Activated CD4-positive, CD25-positive, alpha-beta regulatory T cell (primary cell): Measurements from ENCODE around the gene SLC14A1.

Experiments
- DNase-seq, 4 experiments: peaks; one replicate each; lab custom pipeline; 2025; lab: John Stamatoyannopoulos, UW

SLC14A1 gene

GRCh38 chr18:45722899-45723298 is 1.1 kb upstream of the SLC14A1 start:
- DNase-seq = peak; percentile 16 to 46 (median 31)

GRCh38 chr18:45724601-45725000 is 620 bp downstream of the SLC14A1 start:
- DNase-seq = no peak

DNA sequence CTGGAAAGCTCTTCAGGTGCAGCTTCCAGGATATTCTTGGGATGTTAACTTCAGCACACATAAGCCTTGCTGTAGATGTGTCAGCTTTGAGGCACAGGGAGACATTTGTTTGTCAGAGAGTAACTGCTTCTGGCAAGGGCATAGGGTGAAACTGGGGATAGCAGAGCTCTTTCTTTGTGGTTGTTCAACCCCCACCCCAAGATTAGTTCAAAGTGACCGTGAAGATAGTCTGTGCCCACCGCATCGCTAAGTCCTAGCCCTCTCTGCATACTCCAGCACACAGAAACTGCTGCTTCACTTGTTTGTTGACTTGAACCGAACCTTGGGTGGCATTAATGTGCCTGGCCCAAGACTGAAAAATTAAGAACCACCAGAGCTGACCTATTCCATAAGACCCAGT is 1.4 kb downstream of the SLC14A1 start:
- DNase-seq = no peak

DNA sequence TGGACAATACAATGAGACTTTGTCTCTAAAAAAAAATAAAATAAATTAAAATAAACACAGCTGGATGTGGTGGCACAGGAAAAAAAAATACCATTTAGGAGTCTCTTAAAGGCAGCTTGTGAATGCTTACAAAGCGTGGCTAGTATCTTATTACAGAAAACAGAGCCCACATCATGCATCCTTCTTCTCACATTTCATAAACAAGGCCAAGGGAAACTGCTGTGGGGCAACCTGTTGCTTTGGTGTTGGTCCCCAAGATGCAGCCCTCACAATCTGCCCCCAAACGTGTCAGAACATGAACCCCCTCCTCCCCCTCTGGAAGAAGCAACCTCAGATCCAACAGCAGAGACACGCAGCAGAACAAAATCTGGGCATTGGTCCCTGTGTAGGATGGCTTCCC is 2.6 kb downstream of the SLC14A1 start:
- no peak for DNase-seq

- no peak for DNase-seq
Observed at GRCh38 chr18:45727068-45727467, 3.1 kb downstream of the SLC14A1 start.

DNA sequence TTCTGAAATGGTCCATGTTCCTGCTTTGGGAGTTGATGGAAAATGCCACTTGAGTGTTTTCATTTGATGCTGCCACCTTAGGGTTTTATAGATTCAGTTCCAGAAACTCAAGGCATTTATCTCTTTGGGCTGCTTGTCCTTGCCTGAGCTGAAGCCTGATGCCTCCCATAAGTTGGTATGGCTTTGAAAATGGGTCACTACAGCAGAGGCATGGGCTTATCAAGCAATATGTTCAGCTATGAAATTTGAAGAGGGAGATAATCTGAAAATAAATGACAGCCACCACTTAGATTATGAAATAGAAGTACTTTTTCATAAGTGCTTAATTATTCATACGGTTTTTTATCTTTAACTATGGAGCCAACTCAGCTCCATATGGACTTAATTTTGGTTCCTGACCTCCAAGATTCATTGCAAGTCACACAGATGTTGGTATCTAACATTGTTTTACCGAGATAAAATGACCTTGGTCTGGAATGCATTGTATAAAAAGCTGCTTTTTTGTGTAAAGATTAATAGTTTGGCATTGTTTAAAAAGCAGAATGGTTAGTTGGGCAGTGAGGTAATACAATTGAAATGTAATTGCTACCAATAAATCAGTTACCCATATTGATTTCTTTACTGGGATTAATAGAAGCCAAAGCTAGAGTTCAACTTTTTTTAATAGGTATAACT is 4.5 kb downstream of the SLC14A1 start:
- no peak for DNase-seq

DNA sequence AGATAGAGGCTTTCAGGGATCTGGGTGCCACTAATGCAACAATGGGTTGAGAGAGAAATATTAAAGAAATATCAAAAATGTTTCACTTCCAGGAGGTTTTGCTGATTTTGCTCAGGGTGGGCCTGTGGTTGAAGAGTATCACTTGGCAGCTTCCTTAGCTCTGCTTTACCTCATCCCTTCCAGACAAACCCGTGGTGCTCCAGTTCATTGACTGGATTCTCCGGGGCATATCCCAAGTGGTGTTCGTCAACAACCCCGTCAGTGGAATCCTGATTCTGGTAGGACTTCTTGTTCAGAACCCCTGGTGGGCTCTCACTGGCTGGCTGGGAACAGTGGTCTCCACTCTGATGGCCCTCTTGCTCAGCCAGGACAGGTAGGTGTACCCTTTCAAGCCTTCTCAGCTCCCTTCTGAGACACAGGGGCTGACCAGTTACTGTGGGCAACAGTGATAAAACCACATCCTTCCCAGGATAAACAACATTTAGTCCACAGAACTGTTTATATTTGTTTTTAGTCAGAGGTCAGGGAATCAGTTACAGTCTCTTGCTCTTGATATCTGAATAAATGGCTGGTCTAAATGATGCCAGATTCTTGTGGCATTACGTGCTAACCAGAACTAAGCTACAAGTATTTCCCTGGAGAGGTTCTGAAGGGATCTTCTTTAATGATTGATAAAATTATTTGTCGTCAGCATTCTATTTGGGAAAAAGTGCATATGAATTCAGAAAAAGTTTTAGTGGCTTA is 7.0 kb downstream of the SLC14A1 start:
- no peak for DNase-seq

DNA sequence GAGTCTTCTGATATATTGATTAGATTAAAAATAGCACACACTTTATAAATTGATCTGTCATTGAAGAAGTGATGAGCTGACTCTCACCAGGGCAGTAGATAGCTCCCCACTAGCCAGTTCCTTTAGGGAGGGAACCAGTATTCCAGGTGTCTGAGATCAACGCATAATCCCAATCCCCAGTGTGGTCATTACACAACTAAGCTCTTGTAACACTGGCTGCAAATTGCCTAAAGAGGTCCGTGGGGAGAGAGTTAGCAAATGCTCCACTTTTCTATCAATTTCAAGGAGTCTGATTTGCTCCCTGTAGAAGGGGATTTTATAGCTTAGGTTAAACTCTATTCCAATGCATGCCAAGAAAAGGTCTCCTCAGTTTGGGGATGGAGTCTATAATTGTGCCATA is 7.7 kb downstream of the SLC14A1 start:
- no peak for DNase-seq

GRCh38 chr18:45733535-45733934 is 9.6 kb downstream of the SLC14A1 start:
- DNase-seq = no peak

- no peak for DNase-seq
Observed at GRCh38 chr18:45734505-45734904, 10.5 kb downstream of the SLC14A1 start.

DNA sequence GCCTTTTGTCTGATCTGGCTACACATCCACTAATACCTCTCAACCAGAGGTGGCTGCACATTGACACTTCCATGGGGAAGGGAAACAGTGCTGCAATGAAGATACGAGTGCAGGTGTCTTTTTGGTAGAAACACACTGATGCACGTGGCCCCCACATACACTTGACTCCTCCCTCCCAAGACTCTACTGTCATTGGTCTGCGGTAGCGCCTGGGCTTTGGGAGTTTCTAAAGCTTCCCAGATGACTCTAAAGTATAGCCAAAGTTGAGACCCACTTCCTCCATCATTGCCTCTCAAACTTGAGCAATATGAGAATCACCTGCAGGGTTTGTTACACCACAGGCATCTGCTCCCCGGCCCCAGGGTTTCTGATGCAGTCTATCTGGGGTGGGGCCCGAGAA is 11.0 kb downstream of the SLC14A1 start:
- no peak for DNase-seq

DNA sequence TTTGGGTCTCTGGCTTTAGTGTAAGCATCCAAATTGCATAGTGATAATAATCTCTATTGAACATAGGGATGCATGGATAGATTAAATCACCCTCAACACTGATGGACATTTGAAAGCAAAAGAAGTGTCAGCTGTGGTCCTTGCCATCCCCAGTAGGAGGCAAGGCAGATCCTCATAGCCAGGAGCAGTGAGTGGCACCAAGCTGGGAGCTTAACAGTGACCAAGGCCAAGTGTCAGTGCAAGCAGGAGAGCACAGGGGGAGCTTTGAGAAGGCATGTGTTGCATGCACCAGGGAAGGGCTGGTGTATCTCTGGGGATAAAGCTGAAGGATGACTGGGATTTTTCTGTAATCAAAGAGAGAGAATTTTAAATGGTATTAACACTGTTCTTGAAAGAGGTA is 14.7 kb downstream of the SLC14A1 start:
- DNase-seq = no peak

GRCh38 chr18:45739268-45739667 is 15.3 kb downstream of the SLC14A1 start:
- no peak for DNase-seq

DNA sequence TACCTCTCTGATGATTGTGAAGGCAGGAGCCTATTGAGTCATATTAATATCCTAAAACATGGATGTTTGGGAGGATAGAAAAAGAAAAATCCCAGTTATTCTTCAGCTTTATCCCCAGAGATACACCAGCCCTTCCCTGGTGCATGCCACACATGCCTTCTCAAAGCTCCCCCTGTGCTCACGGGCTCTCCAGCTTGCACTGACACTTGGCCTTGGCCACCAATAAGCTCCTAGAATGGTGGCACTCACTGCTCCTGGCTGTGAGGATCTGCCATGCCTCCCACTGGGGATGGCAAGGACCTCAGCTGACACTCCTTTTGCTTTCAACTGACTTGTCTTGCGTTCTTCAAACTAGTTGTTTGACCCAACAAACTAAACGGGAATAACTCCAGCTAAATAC is 15.9 kb downstream of the SLC14A1 start:
- no peak for DNase-seq

GRCh38 chr18:45741056-45741455 is 17.1 kb downstream of the SLC14A1 start:
- no peak for DNase-seq

DNA sequence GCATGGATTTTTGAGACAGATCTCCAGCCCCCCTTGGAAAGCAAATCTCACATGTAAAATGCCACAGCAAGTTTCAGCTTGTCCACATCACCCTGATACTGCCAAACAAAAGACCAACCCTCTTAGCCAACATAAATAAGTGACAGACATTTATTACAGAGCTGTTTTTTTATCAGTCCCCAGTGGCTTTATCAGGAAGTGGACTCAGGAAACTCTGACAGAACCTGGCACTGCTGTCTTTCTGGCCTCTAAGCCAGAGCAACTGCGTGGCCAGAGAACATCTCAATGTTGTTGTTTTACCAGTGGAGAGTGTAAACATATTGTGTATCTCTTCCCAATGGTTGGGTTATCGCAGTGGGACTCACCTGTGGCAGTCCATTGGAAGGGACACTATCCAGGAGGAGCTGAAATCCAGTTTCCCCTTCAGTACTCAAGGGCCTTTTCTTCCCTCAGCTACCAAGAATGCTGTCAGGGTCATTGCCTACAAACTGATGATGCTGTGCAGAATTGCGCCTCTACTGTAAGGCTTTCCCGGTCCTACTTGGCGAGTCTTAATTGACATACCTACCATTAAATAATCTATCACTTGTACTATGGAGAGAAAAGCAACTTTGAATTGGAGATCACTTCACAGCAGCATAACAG is 22.0 kb downstream of the SLC14A1 start:
- DNase-seq = no peak

GRCh38 chr18:45748501-45748900 is 24.5 kb downstream of the SLC14A1 start:
- no peak for DNase-seq

- no peak for DNase-seq
Observed at GRCh38 chr18:45749918-45750689, 26.1 kb downstream of the SLC14A1 start.

GRCh38 chr18:45751766-45752165 is 27.8 kb downstream of the SLC14A1 start:
- no peak for DNase-seq

GRCh38 chr18:45752681-45753080 is 28.7 kb downstream of the SLC14A1 start:
- no peak for DNase-seq

DNA sequence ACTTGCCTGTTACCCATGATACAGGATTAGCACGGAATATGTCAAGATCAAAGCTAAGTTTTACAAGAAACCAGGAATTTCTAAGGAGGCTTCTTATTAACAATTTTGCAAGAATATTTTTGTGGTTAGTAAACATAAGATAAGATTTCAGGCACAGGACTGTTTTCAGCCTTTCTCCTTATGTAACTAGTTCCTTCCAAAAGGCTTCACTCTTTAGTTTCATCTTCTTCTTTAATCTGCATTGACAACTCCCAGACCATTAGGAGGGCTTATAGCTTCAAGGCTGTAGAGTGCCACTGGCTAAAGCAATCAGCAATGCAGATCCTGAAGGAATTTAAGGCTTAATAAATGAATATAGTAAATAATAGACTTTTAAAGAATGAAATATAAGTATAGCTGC is 29.3 kb downstream of the SLC14A1 start:
- no peak for DNase-seq

DNA sequence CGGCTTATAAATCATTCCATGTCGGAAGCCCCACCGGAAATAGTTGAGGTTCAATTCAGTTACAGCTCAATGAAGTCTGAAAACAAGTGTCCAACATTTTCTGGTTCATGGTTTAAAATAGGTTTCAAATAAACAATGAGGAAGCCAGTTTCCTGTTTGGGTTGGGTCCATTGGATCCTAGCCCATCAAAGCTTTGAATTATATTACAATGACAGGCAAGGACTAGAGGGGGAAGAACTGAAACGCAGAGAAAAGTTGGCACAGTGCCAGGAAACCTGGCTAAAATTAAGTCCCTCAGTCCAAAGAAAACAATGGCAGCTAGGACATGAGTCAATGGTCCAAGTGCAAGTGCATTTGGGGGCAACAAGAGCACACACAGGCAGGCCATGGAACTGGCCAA is 32.0 kb downstream of the SLC14A1 start:
- DNase-seq = no peak

DNA sequence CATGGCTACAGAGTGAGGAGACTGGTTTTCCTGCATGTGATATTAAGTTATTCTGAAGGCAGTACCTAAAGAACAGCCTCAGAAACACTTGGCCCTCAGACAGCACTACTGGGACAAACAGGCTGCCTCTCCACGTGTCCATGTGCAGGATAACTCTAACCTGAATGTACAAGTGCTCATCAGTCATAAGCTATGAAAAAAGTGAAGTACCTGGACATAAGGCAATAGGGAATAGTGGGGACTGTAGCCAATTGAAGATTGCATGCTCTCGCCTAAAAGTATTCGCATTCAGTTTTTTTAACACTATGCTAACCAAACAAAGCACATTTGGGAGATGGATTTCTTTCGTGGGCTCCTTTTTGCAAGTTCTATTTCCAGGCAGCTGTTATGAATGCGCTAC is 33.0 kb downstream of the SLC14A1 start:
- no peak for DNase-seq
